ENCODE measurements around the gene SH2D7.
A peak's percentile ranks its signal among the peaks of the same experiment; 100 is the strongest.

Gene SH2D7

DNA sequence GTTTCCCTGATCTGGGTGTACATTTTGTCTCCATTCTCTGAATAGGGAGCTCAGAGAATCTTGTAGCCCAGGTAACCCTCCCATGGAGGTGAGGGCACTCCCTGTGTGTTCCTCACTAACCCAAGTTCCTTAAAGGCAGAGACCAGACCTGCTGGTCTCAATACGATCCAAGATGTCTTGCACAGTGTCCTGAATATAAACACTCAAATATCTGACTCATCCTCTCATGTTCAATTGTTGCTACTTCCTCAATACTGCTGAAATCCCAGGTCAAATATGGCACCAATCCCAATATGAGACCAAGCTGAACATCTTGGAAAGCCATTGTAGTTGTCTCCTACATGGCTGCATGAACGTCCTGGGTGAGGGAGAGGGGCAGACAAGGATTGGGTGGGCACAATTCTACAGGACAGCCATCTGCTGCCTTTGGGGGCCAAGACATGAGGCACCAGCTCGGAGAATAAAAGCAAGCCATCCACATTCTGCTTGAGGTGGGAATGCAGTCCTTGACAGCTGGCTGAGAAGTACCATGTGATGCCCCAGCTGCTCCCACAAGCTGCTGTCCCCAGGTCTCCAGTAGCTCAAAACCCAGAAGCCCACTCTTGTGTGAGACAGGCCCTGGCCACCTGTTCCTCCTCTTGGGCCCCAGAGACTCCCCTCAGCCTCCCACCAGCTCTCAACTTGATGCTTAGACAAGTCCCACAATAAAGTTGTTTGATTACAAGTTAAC is 33.1 kb upstream of the SH2D7 start:
- TF ChIP-seq, protein P1, sequence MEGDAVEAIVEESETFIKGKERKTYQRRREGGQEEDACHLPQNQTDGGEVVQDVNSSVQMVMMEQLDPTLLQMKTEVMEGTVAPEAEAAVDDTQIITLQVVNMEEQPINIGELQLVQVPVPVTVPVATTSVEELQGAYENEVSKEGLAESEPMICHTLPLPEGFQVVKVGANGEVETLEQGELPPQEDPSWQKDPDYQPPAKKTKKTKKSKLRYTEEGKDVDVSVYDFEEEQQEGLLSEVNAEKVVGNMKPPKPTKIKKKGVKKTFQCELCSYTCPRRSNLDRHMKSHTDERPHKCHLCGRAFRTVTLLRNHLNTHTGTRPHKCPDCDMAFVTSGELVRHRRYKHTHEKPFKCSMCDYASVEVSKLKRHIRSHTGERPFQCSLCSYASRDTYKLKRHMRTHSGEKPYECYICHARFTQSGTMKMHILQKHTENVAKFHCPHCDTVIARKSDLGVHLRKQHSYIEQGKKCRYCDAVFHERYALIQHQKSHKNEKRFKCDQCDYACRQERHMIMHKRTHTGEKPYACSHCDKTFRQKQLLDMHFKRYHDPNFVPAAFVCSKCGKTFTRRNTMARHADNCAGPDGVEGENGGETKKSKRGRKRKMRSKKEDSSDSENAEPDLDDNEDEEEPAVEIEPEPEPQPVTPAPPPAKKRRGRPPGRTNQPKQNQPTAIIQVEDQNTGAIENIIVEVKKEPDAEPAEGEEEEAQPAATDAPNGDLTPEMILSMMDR (conservative IDR thresholded peaks at IDR 0.05; ENCODE audit: low read length) = no peak
- TF ChIP-seq EZH2phosphoT487 (IDR thresholded peaks at IDR 0.05; ENCODE audit: borderline replicate concordance) = no peak
- Histone ChIP-seq H3K27me3 (ENCODE audit: insufficient read depth, low read length, poor library complexity, severe bottlenecking) (no peaks in the 10 kb centered on the region), H3K9ac (ENCODE audit: low read depth, low read length, poor library complexity, severe bottlenecking) (peak overlapping the region; percentile 38)

DNA sequence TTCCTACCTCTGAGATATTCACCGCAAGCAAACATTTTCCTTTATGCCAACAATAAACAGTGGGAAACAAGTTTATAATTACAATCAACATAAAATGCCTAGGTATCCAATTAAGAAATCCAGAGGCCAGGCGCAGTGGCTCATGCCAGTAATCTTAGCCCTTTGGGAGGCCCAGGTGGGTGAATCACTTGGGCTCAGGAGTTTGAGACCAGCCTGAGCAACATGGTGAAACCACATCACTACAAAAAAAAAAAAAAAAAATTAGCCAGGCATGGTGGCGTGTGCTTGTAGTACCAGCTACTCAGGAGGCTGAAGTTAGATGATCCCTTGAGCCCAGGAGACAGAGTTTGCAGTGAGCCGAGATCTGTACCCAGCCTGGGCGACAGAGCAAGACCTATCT is 32.1 kb upstream of the SH2D7 start:
- Histone ChIP-seq H3K79me2 (ENCODE audit: insufficient read depth, low read length) (peaks cover 98% of the 10 kb centered on the region), H3K27me3 (ENCODE audit: insufficient read depth, low read length, poor library complexity, severe bottlenecking) (no peaks in the 10 kb centered on the region), H3K9ac (ENCODE audit: low read depth, low read length, poor library complexity, severe bottlenecking) (peak overlapping the region; percentile 6), H4K20me1 (ENCODE audit: insufficient read depth, low read length, poor library complexity, severe bottlenecking) (peaks cover 42% of the 10 kb centered on the region), H3F3A (ENCODE audit: low read depth) (no peaks in the 10 kb centered on the region; the same call in 1 of the 2 replicates), H3K9me2 (replicated peaks; ENCODE audit: low read depth, low read length) (no peaks in the 10 kb centered on the region), H3K4me2 (ENCODE audit: low read depth, low read length, poor library complexity, severe bottlenecking) (peak overlapping the region; percentile 20), H3K4me1 (ENCODE audit: insufficient read depth, low read length, poor library complexity, severe bottlenecking) (peaks cover 81% of the 10 kb centered on the region), H3K36me3 (ENCODE audit: insufficient read depth, low read length) (no peaks in the 10 kb centered on the region), H3K9me3 (ENCODE audit: insufficient read depth, low read depth, low read length) (no peaks in the 10 kb centered on the region), H3K4me3 (ENCODE audit: low read length, poor library complexity, severe bottlenecking) (no peak overlapping the region), H2AFZ (ENCODE audit: low read length) (no peak overlapping the region)
- TF ChIP-seq, protein P1 (conservative IDR thresholded peaks at IDR 0.05; ENCODE audit: low read length) = no peak
- no peak for TF ChIP-seq EZH2phosphoT487 (IDR thresholded peaks at IDR 0.05; ENCODE audit: borderline replicate concordance)

More for the DNA sequence above, 33.1 kb upstream of the SH2D7 start:
- Histone ChIP-seq H3K79me2 (ENCODE audit: insufficient read depth, low read length) (peaks cover 98% of the 10 kb centered on the region), H4K20me1 (ENCODE audit: insufficient read depth, low read length, poor library complexity, severe bottlenecking) (peaks cover 36% of the 10 kb centered on the region), H3K4me2 (ENCODE audit: low read depth, low read length, poor library complexity, severe bottlenecking) (peak overlapping the region; percentile 20), H3K4me3 (ENCODE audit: low read length, poor library complexity, severe bottlenecking) (no peak overlapping the region), H3F3A (ENCODE audit: low read depth) (no peaks in the 10 kb centered on the region; the same call in 1 of the 2 replicates), H3K9me2 (replicated peaks; ENCODE audit: low read depth, low read length) (no peaks in the 10 kb centered on the region), H3K36me3 (ENCODE audit: insufficient read depth, low read length) (no peaks in the 10 kb centered on the region), H2AFZ (ENCODE audit: low read length) (no peak overlapping the region), H3K4me1 (ENCODE audit: insufficient read depth, low read length, poor library complexity, severe bottlenecking) (peaks cover 81% of the 10 kb centered on the region), H3K9me3 (ENCODE audit: insufficient read depth, low read depth, low read length) (no peaks in the 10 kb centered on the region)

DNA sequence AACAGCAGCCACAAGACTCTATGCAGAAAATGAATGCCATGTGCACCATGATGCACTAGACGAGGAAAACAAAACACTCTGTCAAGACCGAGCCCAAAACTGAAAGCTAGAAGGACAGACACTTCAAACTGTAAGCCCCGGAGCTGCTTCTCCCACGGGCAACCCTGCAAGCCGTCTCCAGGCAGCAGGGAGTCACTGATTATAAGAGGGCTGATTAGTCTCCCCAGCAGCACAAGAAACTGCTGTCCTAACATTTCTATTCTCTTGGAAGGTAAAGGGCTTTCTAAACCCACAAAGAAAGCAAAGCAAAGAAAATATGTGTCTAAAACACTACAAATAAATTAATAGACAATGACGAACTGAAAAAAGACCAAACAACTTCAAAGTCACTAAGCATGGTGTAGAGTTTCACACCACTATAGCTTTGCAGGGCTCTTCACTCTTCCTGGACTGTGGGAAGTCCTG is 30.4 kb upstream of the SH2D7 start:
- H3K4me1 ChIP-seq (ENCODE audit: insufficient read depth, low read length, poor library complexity, severe bottlenecking) = peaks cover 81% of the 10 kb centered on the region
- peaks cover 4% of the 10 kb centered on the region; the same call in 1 of the 2 replicates for H3K36me3 ChIP-seq (ENCODE audit: insufficient read depth, low read length)
- H3K4me3 ChIP-seq (ENCODE audit: low read length, poor library complexity, severe bottlenecking) = peak overlapping the region; percentile 62
- H3K4me2 ChIP-seq (ENCODE audit: low read depth, low read length, poor library complexity, severe bottlenecking) = peak overlapping the region; percentile 99
- peaks cover 45% of the 10 kb centered on the region for H4K20me1 ChIP-seq (ENCODE audit: insufficient read depth, low read length, poor library complexity, severe bottlenecking)
- no peaks in the 10 kb centered on the region for H3K9me2 ChIP-seq (replicated peaks; ENCODE audit: low read depth, low read length)
- H3K79me2 ChIP-seq (ENCODE audit: insufficient read depth, low read length) = peaks cover 98% of the 10 kb centered on the region
- no peaks in the 10 kb centered on the region for H3K27me3 ChIP-seq (ENCODE audit: insufficient read depth, low read length, poor library complexity, severe bottlenecking)
- H3K9ac ChIP-seq (ENCODE audit: low read depth, low read length, poor library complexity, severe bottlenecking) = peak overlapping the region; percentile 52
- H2AFZ ChIP-seq (ENCODE audit: low read length) = no peak overlapping the region
- no peak for TF ChIP-seq EZH2phosphoT487 (IDR thresholded peaks at IDR 0.05; ENCODE audit: borderline replicate concordance)
- TF ChIP-seq, protein P1 (conservative IDR thresholded peaks at IDR 0.05; ENCODE audit: low read length) = no peak
- no peaks in the 10 kb centered on the region; the same call in 1 of the 2 replicates for H3F3A ChIP-seq (ENCODE audit: low read depth)
- H3K9me3 ChIP-seq (ENCODE audit: insufficient read depth, low read depth, low read length) = no peaks in the 10 kb centered on the region
